RWPE2 (cell line): ENCODE results near the gene NPAS1.

ENCODE experiments used
- ATAC-seq: fragments of 200-7000 bp; cut with Tn5 transposase; 3 replicates; pipeline ENCODE4 v1.9.1; 2021; ENCODE audit warnings: low read depth
- DNase-seq: peaks from one replicate; pipeline ENCODE4 v3.0.0-alpha.2; 2020; ENCODE audit warnings: low spot score
- H3K27ac ChIP-seq: fragments of 450-650 bp; 2 replicates; pipeline ENCODE4 v1.5.1; 2017; ENCODE audit warnings: mild to moderate bottlenecking; ENCODE audit not compliant: poor library complexity, severe bottlenecking
- H3K27me3 ChIP-seq: fragments of 250-450 bp; sonication (Bioruptor Pico); 2 replicates; pipeline ENCODE4 v1.5.1; 2021; ENCODE audit warnings: mild to moderate bottlenecking, moderate library complexity; ENCODE audit not compliant: insufficient read depth, poor library complexity, severe bottlenecking
- H3K36me3 ChIP-seq: fragments of 250-450 bp; sonication (Bioruptor Pico); 2 replicates; pipeline ENCODE4 v1.5.1; 2020; ENCODE audit warnings: low read depth, mild to moderate bottlenecking, moderate library complexity
- H3K4me1 ChIP-seq: fragments of 250-450 bp; sonication (Bioruptor Pico); 2 replicates; pipeline ENCODE4 v1.5.1; 2021; ENCODE audit warnings: mild to moderate bottlenecking, moderate library complexity; ENCODE audit not compliant: insufficient read depth, poor library complexity, severe bottlenecking
- H3K4me3 ChIP-seq: fragments of 250-450 bp; sonication (Bioruptor Pico); 2 replicates; pipeline ENCODE4 v1.5.1; 2021; ENCODE audit warnings: mild to moderate bottlenecking, moderate library complexity; ENCODE audit not compliant: severe bottlenecking
- H3K9me3 ChIP-seq: fragments of 250-450 bp; sonication (Bioruptor Pico); 2 replicates; pipeline ENCODE4 v1.5.1; 2021; ENCODE audit warnings: mild to moderate bottlenecking, moderate library complexity; ENCODE audit not compliant: severe bottlenecking
- TF ChIP-seq, protein P1 (sequence below): fragments of 450-650 bp; IDR thresholded peaks from one replicate; pipeline ENCODE4 v1.5.1; 2017; ENCODE audit warnings: mild to moderate bottlenecking, moderate library complexity; ENCODE audit not compliant: poor library complexity, severe bottlenecking

Gene NPAS1

DNA sequence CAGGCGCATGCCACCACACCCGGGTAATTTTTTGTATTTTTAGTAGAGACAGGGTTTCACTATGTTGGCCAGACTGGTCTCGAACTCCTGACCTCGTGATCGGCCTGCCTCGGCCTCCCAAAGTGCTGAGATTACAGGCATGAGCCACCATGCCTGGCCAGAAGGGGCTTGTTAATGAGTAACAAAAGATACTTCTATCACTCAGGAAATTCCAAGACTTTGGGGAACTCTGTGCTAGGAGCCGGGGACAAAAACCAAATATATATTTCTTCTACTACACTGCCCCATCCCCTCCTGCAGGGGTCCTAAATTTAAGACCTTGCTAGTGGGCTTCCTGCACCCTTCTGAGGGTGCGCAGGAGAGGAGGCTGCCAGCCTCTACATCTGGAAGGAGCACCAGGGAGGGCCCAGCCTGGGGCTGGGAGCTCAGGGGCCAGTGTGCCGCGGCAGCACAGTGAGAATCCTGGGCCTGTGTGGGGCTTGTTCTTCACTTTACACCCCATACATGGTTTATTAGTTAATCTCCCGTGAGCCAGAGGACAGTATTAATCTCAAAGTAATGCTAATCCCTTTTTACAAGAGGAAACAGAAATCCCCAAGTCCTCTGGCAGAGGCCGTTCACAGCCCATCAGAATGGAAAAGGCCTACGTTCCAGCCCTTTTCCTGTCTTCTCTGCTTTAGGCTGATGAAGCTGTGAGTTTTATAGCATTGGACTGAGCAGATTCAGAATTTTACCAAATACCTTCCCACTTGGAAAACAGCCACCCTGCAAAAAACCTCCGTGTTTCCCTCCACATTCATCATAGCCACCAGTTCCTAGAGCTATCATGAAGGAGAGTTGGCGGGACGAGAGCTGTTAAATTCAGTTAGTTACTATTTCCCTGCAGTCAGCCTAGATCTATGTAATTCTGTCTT lies 44.4 kb upstream of the NPAS1 start:
- TF ChIP-seq, protein P1, sequence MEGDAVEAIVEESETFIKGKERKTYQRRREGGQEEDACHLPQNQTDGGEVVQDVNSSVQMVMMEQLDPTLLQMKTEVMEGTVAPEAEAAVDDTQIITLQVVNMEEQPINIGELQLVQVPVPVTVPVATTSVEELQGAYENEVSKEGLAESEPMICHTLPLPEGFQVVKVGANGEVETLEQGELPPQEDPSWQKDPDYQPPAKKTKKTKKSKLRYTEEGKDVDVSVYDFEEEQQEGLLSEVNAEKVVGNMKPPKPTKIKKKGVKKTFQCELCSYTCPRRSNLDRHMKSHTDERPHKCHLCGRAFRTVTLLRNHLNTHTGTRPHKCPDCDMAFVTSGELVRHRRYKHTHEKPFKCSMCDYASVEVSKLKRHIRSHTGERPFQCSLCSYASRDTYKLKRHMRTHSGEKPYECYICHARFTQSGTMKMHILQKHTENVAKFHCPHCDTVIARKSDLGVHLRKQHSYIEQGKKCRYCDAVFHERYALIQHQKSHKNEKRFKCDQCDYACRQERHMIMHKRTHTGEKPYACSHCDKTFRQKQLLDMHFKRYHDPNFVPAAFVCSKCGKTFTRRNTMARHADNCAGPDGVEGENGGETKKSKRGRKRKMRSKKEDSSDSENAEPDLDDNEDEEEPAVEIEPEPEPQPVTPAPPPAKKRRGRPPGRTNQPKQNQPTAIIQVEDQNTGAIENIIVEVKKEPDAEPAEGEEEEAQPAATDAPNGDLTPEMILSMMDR: no peak
- no peaks in the 10 kb centered on the region for H3K27me3 ChIP-seq
- peaks cover 12% of the 10 kb centered on the region for H3K4me1 ChIP-seq
- H3K9me3 ChIP-seq: no peaks in the 10 kb centered on the region
- DNase-seq (no peak), ATAC-seq (no peak)
- peak overlapping the region; percentile 45 for H3K27ac ChIP-seq
- H3K36me3 ChIP-seq: 0 out of 2 replicates have a peak, but pooled peaks cover 9% of the 10 kb centered on the region
- H3K4me3 ChIP-seq: no peak overlapping the region

DNA sequence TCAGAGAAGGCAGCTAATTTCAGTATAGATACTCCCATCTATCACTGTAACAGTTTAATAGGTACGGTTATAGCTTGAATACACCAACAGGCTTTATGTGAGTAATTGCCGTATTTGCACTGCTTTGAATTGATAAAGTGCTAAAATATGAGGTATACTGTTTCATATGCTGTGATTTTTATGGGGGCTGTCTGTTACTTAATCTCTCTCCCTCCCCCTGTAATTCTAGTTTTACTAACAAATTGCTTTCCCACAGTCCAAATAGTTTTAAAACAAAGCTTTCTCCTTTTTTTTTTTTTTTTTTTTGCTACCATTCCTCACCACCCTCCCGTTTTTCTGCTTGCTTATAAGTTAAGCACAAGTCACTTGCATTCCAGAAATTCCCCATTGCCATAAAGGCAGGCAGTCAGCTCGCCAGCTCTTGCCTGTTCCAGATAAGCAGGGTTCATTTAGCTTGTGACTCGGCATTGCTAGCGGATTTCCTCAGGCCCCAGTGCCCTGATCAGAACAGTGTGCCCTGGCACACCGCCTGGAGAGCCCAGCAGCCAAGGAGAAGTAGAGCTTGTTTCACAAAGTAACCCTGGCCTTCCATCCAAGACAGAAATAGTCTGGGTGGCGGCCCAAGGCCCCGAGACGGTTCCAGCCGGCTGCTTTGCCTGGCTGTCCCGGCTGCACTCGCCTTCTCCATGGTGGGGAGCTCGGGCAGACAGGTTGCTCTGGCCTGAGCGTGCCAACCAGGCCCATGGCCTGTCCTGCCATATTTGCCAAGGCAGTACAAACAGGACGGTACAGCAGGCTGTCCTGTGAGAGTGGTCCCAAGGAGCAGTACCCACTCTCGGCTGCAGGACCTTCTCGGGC lies 43.5 kb upstream of the NPAS1 start:
- TF ChIP-seq, protein P1: no peak
- no peak for DNase-seq
- ATAC-seq: peak; percentile 73
- Histone ChIP-seq H3K9me3 (no peaks in the 10 kb centered on the region), H3K27ac (peak overlapping the region; percentile 45), H3K27me3 (no peaks in the 10 kb centered on the region), H3K4me3 (no peak overlapping the region), H3K36me3 (0 out of 2 replicates have a peak, but pooled peaks cover 9% of the 10 kb centered on the region), H3K4me1 (peaks cover 12% of the 10 kb centered on the region)

DNA sequence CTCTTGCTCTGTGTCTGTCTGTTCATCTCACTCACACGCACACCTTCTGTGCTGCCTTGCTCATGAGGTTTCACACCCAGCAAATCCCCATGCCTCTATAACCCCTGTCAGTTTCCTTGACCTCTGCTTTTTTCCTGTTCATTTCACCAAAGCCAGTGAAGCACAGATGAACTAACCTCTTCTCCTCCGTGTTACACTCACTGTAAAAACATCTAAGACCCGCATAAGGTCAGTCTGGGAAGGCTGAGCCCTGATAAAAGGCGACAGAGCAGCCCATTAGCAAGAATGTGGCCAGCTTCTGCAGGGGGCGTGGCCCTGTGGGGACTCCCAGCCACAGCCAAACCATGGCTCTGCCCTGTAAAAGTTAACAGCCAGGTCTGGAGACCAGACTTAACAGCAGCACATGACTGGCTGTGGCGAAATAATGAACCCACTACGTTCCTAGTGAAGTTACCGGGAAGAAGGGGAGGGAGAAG lies 42.8 kb upstream of the NPAS1 start:
- ATAC-seq (no peak), DNase-seq (no peak)
- H3K9me3 ChIP-seq: no peaks in the 10 kb centered on the region
- peak overlapping the region; percentile 45 for H3K27ac ChIP-seq
- 0 out of 2 replicates have a peak, but pooled peaks cover 9% of the 10 kb centered on the region for H3K36me3 ChIP-seq
- H3K27me3 ChIP-seq: no peaks in the 10 kb centered on the region
- TF ChIP-seq, protein P1: no peak
- peaks cover 12% of the 10 kb centered on the region for H3K4me1 ChIP-seq
- no peak overlapping the region for H3K4me3 ChIP-seq

DNA sequence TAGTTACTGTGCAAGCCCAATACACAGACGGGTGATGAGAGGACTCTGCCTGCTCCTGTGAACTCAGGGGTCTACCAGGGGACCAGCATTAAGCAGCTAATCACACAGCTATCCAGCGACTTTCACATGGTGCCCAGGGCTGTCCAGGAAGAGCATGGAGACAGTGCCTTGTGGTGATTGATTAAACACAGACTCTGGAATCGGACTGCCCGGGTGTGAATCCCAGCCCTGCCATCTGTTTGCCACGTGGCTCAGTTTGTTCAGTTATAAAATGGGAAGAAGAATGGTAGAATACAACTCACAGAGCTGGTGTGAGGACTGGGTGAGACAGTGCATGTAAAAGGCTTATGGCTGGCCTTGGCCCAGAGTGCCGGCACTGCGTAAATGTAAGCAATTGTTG lies 42.1 kb upstream of the NPAS1 start:
- ATAC-seq (no peak), DNase-seq (no peak)
- no peak overlapping the region for H3K4me3 ChIP-seq
- no peaks in the 10 kb centered on the region for H3K9me3 ChIP-seq
- H3K27me3 ChIP-seq: no peaks in the 10 kb centered on the region
- no peak overlapping the region for H3K27ac ChIP-seq
- TF ChIP-seq, protein P1: no peak
- peaks cover 12% of the 10 kb centered on the region for H3K4me1 ChIP-seq
- H3K36me3 ChIP-seq: 0 out of 2 replicates have a peak, but pooled peaks cover 7% of the 10 kb centered on the region
